ENCODE results near the gene PPP2R5B.

PPP2R5B gene

DNA sequence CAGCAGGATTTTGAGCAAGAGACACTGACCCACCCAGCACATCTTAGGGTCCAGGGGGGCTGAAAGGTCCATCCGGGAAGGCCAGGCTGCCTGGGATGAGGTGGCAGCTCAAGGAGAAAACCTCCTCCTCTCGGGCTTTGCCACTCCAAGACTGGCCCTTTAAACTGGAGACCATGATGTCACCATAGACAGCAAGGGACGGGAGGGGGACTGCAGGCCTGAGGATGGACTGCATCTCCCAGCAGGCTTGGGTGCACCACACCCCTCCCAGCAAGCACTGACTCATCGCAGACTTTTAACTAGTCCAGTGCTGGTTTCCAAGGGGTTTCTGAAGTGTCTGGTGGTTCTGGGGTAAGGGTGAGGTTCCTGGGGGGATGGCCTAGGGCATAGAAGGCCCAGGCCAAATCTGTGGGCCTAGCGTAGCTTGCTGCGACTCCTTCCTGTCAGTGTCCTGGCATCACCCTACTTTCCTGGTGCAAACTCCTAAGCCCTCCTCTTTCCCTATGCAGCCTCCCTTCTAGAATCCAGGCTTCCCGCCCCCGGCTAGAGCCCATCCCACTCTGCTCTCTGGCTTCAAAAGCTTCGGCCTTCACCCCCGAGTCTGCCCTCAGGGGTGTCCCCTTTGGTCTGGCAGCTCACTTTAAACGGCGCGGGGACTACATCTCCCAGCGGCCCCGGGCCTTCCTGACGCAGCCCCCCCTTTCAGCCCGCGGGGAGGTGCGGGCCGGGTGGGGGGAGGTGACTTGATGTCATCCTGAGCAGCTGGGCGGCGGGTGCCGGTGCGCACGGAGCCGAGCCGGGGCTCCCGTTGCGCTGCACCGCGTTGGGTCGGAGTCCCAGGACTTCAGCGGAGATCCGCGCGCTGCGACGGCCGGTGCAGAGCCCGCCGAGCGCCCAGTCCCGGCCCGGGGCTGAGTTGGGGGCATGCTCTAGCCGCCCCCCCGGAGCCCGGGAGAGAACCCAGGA is at the start of gene PPP2R5B:
Gene PPP2R5B, plus strand, starts transcription at position 746 of the 966 bp plus-strand sequence. CDS start 1,046 bp downstream, outside the sequence.
- peak; percentile 90 to 92 for DNase-seq

DNA sequence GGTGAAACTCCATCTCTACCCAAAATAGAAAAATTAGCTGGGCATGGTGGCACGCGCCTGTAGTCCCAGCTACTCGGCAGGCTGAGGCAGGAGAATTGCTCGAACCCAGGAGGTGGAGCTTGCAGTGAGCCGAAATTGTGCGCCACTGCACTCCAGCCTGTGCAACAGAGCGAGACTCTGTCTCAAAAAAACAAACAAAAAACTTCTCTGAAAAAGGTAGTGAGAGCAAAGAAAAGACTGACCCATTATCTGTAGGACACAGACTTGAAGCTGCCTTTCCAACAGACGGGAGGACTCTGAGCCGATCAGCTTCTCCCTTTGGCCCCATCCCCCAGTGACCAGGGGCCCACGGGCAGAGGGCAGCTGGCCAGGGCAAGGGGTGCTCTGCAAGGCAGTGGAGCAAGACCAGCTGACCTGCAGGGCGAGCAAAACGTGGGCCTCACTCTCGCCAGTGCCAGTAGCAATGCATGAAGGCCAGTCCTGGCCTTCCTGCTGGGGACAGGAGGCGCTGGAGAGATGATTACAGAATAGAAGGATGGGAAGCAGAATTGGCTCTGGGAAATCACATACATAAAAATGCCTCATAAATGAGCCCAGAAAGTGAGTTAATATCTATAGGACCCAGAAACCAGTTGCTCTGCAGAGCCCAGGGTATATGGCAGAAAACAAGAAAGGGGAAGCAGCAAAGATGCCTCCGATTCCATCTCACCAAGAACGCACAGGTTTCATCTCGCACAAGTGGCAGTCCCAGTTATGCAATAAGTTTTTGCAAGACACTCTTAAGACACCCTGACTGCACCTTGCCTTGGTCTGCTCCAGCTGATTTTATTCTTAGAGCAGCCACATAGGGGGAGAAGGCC is 48.9 kb upstream of the PPP2R5B start:
- DNase-seq: no peak

DNA sequence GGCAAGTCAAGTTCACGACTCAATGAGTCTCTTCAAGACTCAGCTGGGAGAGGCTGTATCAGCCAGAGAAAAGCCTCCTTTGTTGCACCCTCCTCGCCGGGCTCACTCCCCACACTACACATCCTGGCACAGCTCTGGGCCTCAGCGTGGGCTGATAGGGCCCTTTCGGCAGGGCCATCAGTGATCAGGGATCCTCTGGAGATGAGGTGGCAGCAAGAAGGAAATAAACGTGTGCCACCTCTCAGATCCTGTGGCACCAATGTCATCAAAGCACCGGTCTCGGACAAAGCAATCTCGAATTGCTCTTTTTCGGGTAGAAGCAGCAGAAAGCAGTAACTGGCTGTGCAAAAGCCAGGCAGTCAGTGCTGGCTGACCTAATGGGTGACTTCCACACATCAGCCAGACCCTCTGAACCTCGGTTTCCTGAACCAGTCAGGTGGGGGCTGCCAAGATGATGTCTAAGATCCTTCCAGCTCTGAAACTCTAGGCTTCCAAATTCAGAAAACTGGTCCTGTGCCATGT is 48.2 kb upstream of the PPP2R5B start:
- no peak for DNase-seq

DNA sequence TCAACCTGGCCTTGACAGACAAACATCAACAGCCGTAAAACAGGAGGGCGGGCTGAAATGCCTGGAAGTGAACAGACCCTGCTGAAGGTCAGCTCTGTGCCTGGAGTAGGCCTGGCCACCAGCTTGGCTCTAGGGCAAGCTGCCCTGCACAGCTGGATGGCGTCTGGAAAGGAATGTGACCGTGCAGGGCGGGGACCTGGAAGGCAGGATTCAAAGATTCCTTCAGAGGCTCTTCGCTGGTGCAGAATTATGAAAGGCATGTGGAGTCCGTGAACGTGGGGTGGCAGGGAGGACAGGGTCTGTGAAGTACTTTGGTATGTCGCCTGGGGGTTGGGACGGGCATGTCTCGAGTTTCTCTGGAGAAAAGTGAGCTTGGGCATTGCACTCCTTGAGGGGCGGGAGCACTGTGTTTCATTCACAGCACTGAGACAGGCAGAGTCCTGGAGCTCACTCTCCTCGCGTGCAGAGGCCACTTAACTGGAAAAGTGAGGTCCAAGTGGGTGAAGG is 47.6 kb upstream of the PPP2R5B start:
- no peak for DNase-seq

DNA sequence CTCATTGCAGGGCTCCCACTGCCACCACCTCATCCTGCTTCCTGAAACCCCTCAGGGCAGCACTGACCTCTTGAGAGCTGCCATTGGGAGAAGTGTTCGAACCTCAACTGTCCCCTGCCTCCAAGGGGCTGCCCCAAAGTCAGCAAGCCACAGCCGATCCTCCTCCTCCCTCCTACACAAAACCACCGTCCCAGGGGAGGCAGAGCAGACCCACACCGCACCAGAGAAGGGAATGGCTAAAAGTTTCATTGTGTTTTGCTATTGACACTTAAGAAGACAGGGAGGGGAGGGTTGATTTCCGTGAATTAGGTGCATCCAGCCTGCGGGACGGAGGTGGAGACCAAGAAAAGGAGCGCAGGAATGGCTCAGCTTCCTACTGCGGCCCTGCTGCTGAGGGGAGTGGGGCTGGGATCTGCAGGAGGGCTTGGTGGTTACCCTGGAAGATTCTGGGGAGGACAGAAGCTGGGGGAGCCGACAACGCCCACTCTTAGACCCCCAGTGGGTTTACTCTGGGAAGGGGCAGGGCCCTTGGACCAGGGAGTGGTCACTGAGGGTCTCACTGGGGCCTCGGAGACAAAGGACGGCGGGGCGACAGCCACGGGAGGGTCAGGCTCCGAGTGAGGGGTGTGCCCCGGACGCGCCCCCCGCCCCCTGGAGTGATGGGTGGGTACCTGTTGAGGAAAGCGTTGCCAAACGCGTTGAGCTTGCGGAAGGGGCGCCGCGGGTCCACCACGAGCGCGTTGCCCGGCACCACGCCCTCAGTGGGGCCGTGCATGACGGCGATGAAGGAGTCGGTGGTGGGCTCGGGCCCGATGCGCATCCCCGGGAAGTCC is 46.9 kb upstream of the PPP2R5B start:
- DNase-seq: no peak

DNA sequence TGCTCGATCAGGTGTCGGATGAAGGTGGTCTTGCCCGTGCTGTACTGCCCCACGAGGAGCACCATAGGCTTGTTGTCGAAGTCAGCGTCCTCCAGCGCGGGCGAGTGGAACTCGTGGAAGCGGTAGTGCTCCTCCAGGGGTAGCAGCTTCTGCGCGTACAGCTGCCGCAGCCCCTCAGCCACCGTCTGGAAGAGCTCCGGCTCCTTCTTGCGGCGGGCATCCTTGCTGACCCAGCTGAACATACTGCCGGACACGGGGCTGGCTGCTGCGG is 46.3 kb upstream of the PPP2R5B start:
- DNase-seq: no peak

DNA sequence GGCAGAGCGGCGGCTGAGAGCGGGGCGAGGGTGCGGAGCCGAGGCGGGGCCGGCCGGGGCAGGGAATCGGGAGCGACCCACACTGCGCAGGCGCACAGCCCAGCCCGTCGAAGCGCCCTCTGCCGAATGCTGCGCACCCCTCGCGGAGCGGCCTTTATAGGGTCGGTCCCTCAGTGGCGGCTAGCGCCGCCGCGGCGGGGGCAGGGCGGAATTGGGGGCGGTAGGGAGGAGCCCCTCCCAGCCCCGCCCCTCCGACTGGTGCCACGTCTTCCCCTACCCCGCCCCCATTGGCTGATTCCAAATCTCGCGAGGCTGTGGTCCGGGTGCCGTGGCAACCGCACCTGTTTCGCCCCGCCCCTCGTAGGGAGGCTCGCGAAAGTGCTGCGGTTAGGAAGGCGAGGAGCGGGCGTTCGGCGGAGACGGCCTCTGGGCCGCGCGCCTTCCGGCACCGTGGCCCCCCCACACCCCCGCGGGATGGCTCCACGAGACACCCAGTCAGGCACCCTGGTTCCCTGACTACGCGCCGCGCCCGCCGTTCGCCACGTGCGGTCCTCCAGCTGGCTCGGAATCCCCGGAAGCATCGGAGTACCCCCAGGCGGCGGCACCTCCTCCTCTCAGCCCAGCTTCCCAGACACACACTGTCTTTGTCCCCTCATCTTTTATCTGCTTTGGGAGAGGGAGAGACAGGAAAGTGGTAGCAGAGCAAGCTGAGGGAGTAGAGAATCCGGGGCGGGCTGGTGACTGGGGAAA is 45.8 kb upstream of the PPP2R5B start, which contains the start of gene EHD1:
Gene EHD1, minus strand, starts transcription at position 128 of the 750 bp plus-strand sequence. CDS start 157 bp downstream, outside the sequence.
- DNase-seq: peak; percentile 100

DNA sequence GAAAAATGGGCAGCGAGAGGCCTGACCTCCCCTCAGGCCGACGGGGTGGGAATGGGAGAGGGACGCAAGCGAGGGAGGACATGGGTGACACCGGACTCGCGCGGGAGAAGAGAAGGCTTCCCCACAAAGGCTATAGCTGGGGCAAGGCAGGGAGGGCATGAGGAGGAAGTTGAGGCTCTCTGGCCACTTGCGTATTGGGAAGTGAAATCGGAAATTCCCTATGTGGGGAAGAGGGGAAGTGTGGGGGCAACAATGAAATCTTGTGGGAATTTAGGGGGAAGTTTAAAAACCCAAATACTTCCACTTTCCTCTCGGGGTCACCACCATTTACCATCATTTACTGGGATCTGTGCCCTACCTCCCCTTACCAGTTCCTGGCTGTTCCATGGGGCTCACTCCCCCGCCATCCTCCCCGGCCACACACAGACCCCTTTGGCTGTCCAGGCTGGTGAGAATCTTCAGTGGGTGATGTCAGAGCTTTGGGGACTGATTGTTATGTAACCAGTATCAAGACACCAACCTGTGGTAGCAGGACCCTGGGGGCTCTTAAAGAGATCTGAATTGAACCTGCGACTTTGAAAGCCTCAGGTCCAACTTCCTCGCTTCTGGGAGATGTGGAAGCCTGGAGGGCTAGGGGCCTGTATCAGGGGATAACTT is 45.1 kb upstream of the PPP2R5B start:
- peak in 1 of 2 donors; percentile 62 for DNase-seq

DNA sequence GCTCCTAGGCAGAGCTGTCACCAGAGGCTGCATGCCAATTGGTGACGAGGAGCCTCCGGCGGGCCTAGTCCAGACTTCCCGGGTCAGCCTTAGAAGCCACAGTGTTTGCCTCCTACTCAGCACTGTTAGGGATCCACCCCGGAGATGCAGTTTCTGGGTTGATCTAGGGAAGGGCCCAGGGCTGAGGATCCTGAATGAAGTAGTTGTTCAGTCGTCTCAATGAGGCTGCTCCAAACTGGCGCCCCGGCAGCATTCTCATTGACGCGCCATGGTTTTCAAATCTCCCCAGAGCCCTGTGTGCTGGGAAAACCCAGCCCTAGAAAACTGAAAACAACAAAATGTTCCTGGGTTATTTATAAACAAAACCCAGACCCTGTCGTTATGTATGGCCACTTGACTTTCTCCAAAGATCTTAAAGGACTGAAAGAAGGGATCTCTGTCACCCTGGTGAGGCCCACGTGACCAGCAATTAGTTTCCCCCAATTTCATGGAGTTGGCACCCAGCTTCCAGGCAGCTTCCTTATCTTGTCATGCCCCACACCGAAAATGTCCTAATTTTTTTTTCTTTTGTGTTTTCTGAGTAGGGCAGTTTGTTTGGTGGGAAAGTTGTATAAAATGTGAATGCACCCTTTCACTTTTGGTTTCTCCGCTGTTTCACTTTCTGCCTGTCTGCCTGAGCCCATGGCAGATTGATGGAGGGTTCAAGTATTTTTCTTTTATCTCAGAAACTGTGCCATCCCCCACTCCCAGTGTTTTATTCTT is 44.1 kb upstream of the PPP2R5B start:
- DNase-seq: peak in 1 of 2 donors; percentile 64

DNA sequence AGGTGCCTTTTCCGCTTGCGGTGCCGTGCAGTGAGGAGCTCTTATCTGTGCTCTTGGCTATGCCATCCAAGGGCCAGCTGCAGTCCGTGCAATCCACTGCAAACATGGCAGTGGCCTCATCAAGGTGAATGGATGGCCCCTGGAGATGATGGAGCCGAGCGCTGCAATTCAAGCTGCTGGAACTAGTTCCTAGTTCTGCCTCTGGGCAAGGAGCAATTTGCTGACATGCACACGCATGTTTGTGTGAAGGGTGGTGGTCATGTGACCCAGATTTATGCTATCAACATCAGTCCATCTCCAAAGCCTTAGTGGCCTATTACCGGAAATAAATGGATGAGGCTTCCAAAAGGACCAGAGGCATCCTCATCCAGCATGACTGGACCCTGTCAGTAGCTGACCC is 43.0 kb upstream of the PPP2R5B start:
- DNase-seq: no peak

DNA sequence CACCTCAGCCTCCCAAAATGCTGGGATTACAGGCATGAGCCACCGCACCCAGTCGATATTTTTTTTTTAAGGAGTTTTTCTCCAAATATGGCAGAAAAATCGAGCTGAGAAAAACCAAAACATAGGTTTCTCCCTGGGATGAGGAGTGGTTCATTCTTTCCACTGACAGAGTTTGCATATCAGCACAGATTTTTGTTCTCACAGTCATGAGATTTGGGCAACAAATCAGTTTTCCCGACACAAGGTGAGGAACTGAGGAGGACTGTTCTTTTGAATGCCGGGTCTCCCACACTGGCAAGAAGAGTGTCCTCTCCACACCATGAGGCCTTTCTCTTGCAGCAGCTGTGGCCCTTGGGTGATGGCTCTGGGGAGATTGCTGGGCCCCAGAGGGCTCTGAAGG is 42.2 kb upstream of the PPP2R5B start:
- no peak for DNase-seq

DNA sequence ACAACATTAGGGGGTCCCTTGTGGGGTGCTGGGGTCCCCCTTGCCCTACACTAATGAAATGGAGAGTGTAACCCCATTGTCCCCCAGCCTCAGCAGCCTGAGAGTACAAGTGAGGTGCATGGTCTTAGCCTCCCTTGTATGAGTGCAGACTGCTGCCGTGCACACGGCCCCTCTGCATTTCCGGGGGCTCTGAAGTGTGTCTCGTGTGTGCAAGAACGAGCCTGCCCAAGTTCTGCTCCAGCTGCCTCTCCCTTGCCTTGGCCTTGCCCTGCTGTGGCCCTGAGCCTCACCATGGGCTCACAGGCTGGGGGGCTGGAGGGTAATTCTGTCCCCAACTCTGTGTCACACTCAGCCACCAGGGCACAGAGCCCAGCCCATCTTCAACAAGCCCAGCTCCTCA is 40.9 kb upstream of the PPP2R5B start:
- no peak for DNase-seq

DNA sequence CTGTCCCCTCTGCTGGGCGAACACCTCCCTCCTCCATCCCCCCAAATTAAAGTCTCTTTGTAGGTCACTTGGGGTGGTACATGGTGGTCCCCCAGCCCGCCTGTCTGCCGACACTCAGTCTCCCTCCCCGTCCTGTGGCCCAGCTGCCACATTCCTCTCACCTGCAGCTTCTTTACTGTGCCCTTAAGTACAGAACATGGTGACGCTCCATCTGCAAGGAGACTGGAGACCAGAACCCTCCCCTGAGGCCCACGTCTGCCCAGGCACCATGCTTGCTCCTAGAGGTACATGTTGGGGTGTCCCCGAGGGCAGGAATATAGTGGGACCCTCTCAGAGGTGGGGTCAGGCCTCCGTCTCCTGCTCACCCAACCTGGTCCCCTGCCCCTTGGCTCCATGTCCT is 40.5 kb upstream of the PPP2R5B start:
- DNase-seq: no peak

DNA sequence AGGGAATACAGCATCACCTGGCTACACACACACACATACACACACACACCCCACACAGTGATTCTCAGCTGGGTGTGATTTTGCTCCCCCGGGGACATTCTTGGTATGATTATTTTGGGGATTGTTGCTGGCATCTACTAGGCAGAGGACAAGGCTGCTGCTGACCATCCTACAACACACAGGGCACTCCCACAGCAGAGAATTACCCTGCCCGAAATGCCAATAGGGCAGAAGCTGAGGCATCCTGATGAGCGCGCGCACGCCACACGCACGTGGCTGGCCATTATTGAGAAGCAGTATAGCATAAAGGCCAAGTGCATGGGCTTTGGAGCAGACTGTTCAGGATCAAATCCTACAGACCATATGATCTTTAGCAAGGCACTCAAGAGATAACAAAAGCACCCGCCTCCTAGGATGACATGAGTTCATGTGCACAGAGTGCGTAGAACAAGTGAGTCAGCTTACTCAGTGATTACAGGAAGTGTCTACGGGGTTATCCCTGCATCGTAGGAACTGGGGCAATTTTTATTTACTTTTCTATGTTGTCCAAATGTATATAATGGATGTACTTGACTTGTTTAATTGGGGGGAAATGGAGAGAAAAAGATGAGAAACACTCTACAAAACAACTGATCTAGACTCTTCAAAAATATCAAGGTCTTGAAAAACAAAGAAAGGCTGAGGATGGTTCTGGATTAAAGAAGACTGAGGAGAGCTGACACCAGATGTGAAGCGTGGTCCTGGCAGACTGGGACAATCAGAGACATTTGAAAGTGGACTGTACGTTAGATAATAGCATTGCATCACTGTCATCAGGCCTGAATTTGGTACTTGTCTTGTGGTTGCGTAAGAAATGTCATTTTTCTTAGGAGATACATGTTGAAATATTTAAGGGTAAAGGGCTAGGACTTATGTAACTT is 38.9 kb upstream of the PPP2R5B start:
- peak; percentile 44 to 61 for DNase-seq

DNA sequence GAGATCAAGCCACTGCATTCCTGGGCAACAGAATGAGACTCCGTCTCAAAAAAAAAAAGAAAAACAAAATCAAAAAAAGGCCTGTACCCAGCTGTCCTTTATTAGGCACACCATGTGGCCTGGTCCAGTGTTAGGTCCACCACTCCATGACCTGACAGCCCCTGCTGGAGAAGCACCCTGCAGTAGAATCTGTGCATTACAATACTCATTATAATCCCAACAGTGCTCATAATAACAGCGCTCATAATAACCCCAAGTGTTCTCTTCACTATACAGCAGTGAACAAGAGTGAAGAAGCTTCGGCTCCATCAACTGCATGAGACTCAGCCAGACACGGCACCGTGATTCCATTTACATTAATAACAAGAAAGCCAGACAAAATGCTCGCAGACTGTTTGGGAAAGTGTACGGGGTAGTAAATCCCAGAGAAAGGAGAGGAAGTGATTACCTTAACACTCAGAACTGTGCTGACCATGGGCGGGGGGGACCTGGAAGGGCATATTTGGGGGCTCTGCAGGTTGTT is 37.2 kb upstream of the PPP2R5B start:
- DNase-seq: no peak

DNA sequence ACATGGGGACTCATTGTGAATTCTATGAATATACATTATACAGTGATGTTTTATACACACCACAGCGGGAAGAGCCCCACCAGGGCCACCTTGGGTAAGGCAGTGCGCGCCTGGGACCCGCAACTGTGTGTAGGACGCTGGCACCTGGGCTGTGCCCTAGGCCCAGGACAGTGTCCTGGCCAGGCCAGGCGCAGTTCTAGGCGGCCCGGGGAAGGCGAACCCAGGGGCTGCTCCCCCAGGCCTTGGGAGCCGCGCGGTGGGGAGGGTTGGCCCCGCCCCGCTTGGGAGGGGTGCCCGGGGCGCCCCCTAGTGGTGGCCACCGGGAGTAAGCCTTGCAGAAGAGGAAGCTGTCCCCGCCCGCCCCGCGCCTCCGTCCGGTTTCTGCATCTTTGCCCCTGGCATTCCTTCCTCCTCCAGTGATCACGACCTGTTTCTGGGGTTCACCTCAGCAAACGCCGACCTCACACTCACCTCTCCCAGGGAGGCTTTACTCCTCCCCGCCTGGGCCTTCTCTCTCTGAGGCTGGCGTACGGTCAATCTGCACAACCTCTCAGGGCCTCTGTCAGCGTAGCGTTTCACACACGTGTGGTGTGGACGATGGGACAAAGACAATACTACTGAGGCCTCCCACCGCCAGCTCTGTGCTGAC is 36.6 kb upstream of the PPP2R5B start:
- peak; percentile 84 to 85 for DNase-seq

DNA sequence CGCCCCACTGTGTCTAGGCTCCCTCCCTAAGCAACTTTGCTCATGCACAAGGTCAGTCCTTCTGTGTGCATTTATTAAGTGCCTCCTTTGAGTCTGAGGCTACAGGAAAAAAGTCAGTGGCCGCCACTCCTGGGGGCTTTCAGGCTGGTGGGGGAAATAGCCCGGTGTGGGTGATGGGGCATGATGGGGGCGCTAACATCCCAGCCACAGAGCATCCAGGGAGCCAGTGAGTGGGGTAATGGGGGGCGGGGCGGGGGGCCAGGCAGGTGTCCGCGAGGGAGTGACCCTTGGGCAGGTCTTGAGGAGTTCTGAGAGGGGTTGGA is 36.1 kb upstream of the PPP2R5B start:
- no peak for DNase-seq

DNA sequence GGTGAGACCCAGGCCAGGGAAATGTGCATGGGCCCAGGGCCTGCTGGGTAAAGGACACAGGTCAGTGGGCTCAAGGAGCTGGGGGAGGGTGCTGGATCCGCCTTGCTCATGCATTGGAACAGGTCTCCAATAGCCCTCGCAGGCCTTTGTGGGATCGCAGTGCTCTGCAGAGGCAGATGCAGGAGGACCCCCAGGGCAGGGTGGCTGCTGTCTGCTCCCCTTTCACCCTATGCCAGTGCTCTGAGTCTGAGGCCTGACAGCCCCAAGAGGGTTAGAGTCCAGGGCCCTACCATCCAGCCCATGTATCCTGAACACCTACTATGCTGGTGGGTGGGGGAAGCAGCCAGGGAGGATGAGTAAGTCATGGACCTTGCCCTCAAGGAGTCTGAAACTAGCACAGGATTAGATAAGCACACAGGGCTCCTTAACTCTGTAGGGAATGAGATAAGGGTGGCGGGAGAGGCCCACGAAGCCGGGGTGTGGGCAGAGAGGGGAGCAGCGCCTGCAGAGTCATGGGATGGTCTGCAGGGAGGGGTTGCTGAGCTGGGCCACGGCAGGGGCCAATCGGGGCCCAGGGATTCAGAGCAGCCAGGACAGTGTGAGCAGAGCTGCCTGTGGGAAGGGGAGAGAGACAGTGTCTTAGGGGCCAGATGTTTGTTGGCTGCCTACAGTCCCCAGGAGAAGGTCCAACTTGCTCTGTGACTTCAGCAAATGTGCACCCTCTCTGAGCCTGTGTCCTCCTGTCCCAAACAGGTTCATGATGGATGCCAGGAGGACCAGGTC is 35.6 kb upstream of the PPP2R5B start:
- no peak for DNase-seq

Measured in CD4-positive, alpha-beta T cell treated with Interleukin-1 beta for 1 hour (primary cell).